ENCODE measurements around the gene NEIL3. TPM values are rescaled to one million over a fixed set of nuclear protein-coding genes. Genes with fewer than 3 reads are reported as not detected.

NEIL3 gene
- polyA plus RNA-seq, 1 donor from 2014 or later: 0.15 TPM

- H3K9ac ChIP-seq (ENCODE audit: low read length): no peak overlapping the region
- H3K9me2 ChIP-seq (ENCODE audit: insufficient read depth, low read length): no peaks in the 10 kb centered on the region
- H3K4me3 ChIP-seq (ENCODE audit: low read length): no peak overlapping the region
- H2AFZ ChIP-seq (ENCODE audit: low read depth, low read length): no peak overlapping the region
- TF ChIP-seq EP300 (conservative IDR thresholded peaks at IDR 0.05; ENCODE audit: poor library complexity, severe bottlenecking) (no peak), REST (IDR thresholded peaks at IDR 0.05; ENCODE audit: borderline replicate concordance) (no peak), EZH2 (IDR thresholded peaks at IDR 0.05; ENCODE audit: borderline replicate concordance, insufficient read depth, low read length, poor library complexity, severe bottlenecking) (no peak), POLR2AphosphoS5 (IDR thresholded peaks at IDR 0.05) (no peak), SMC3 (conservative IDR thresholded peaks at IDR 0.05; ENCODE audit: poor library complexity) (no peak)
- H3K9me3 ChIP-seq (ENCODE audit: low read length): no peaks in the 10 kb centered on the region
- no peaks in the 10 kb centered on the region for H3K36me3 ChIP-seq (ENCODE audit: insufficient read depth, low read length)
- no peaks in the 10 kb centered on the region for H3F3A ChIP-seq (ENCODE audit: insufficient read depth, low read length, poor library complexity, severe bottlenecking)
- H4K20me1 ChIP-seq (ENCODE audit: insufficient read depth): no peaks in the 10 kb centered on the region
- H3K27me3 ChIP-seq (ENCODE audit: insufficient read depth, low read depth, low read length): no peaks in the 10 kb centered on the region
- H3K79me2 ChIP-seq (replicated peaks; ENCODE audit: insufficient read depth, low read length): no peaks in the 10 kb centered on the region
- H3K27ac ChIP-seq (ENCODE audit: low read length): no peak overlapping the region
- no peak overlapping the region for H3K4me2 ChIP-seq (ENCODE audit: low read length)
Observed at GRCh38 chr4:177285953-177286352, 23.7 kb upstream of the NEIL3 start.

GRCh38 chr4:177287255-177287654 lies 22.4 kb upstream of the NEIL3 start:
- H3K27me3 ChIP-seq (ENCODE audit: insufficient read depth, low read depth, low read length): no peaks in the 10 kb centered on the region
- no peak overlapping the region for H3K27ac ChIP-seq (ENCODE audit: low read length)
- no peak overlapping the region for H3K9ac ChIP-seq (ENCODE audit: low read length)
- no peaks in the 10 kb centered on the region for H4K20me1 ChIP-seq (ENCODE audit: insufficient read depth)
- no peaks in the 10 kb centered on the region for H3K79me2 ChIP-seq (replicated peaks; ENCODE audit: insufficient read depth, low read length)
- no peaks in the 10 kb centered on the region for H3K9me3 ChIP-seq (ENCODE audit: low read length)
- H3K9me2 ChIP-seq (ENCODE audit: insufficient read depth, low read length): no peaks in the 10 kb centered on the region
- H3K4me3 ChIP-seq (ENCODE audit: low read length): no peak overlapping the region
- no peak overlapping the region for H2AFZ ChIP-seq (ENCODE audit: low read depth, low read length)
- H3K36me3 ChIP-seq (ENCODE audit: insufficient read depth, low read length): no peaks in the 10 kb centered on the region
- H3F3A ChIP-seq (ENCODE audit: insufficient read depth, low read length, poor library complexity, severe bottlenecking): no peaks in the 10 kb centered on the region
- TF ChIP-seq, protein P1, sequence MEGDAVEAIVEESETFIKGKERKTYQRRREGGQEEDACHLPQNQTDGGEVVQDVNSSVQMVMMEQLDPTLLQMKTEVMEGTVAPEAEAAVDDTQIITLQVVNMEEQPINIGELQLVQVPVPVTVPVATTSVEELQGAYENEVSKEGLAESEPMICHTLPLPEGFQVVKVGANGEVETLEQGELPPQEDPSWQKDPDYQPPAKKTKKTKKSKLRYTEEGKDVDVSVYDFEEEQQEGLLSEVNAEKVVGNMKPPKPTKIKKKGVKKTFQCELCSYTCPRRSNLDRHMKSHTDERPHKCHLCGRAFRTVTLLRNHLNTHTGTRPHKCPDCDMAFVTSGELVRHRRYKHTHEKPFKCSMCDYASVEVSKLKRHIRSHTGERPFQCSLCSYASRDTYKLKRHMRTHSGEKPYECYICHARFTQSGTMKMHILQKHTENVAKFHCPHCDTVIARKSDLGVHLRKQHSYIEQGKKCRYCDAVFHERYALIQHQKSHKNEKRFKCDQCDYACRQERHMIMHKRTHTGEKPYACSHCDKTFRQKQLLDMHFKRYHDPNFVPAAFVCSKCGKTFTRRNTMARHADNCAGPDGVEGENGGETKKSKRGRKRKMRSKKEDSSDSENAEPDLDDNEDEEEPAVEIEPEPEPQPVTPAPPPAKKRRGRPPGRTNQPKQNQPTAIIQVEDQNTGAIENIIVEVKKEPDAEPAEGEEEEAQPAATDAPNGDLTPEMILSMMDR (IDR thresholded peaks at IDR 0.05; ENCODE audit: poor library complexity, severe bottlenecking): no peak
- TF ChIP-seq EZH2 (IDR thresholded peaks at IDR 0.05; ENCODE audit: borderline replicate concordance, insufficient read depth, low read length, poor library complexity, severe bottlenecking): no peak
- H3K4me2 ChIP-seq (ENCODE audit: low read length): no peak overlapping the region

DNA sequence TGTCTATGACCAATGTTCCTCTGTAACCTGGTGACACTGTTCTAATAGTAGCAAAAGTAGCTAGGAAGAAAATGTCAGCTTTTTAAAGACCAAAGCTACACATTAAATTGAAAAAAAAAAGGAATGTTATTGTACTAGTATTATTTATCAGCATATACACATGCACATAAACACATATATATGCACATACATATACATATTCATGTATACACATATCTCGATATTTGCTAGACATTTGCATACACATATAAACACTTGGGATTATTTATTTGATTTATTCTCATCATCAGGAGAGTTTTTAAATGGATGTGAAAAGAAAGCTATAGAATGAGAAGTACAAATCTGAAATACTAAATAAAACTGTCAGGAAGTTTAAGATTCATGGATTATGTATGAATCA lies 21.3 kb upstream of the NEIL3 start:
- Histone ChIP-seq H3K9me3 (ENCODE audit: low read length) (no peaks in the 10 kb centered on the region), H3K9me2 (ENCODE audit: insufficient read depth, low read length) (no peaks in the 10 kb centered on the region), H3K27ac (ENCODE audit: low read length) (no peak overlapping the region), H3K36me3 (ENCODE audit: insufficient read depth, low read length) (no peaks in the 10 kb centered on the region), H2AFZ (ENCODE audit: low read depth, low read length) (no peak overlapping the region), H3K4me2 (ENCODE audit: low read length) (no peak overlapping the region), H3K4me3 (ENCODE audit: low read length) (no peak overlapping the region), H3K79me2 (replicated peaks; ENCODE audit: insufficient read depth, low read length) (no peaks in the 10 kb centered on the region), H3K27me3 (ENCODE audit: insufficient read depth, low read depth, low read length) (no peaks in the 10 kb centered on the region), H4K20me1 (ENCODE audit: insufficient read depth) (no peaks in the 10 kb centered on the region), H3K9ac (ENCODE audit: low read length) (no peak overlapping the region), H3F3A (ENCODE audit: insufficient read depth, low read length, poor library complexity, severe bottlenecking) (no peaks in the 10 kb centered on the region)
- TF ChIP-seq EZH2 (IDR thresholded peaks at IDR 0.05; ENCODE audit: borderline replicate concordance, insufficient read depth, low read length, poor library complexity, severe bottlenecking): no peak
- TF ChIP-seq SMC3 (conservative IDR thresholded peaks at IDR 0.05; ENCODE audit: poor library complexity): no peak
- TF ChIP-seq EP300 (conservative IDR thresholded peaks at IDR 0.05; ENCODE audit: poor library complexity, severe bottlenecking): no peak
- TF ChIP-seq MXI1 (conservative IDR thresholded peaks at IDR 0.05; ENCODE audit: poor library complexity, severe bottlenecking): no peak
- no peak for TF ChIP-seq POLR2AphosphoS5 (IDR thresholded peaks at IDR 0.05)
- no peak for TF ChIP-seq TAF1 (IDR thresholded peaks at IDR 0.05; ENCODE audit: low read depth)
- TF ChIP-seq REST (IDR thresholded peaks at IDR 0.05; ENCODE audit: borderline replicate concordance): no peak
- TF ChIP-seq, protein P1 (IDR thresholded peaks at IDR 0.05; ENCODE audit: poor library complexity, severe bottlenecking): no peak
- TF ChIP-seq RAD21 (conservative IDR thresholded peaks at IDR 0.05): no peak

Measured in neural cell (in vitro differentiated cells).